HEK293 (cell line): Measurements from ENCODE around the gene NDST4.

Experiments
- CTCF ChIA-PET: fragments of 350-600 bp; formaldehyde crosslinking; extraction: SDS; loops from one replicate; lab custom pipeline; 2021; ENCODE audit warnings: antibody characterized with exemption; lab: Yijun Ruan, JAX
- POLR2A ChIA-PET: fragments of 300-600 bp; formaldehyde crosslinking; extraction: SDS; loops from one replicate; lab custom pipeline; 2020; ENCODE audit warnings: antibody characterized with exemption, inconsistent platforms; lab: Yijun Ruan, JAX
- H3K27ac ChIP-seq: fragments of 200-500 bp; sonication (Bioruptor generic); 2 replicates; pipeline ENCODE4 v1.5.1; 2014; ENCODE audit warnings: low read depth, low read length, control low read depth, inconsistent platforms; ENCODE audit errors: extremely low read depth
- H3K36me3 ChIP-seq, 2 experiments: fragments of 200-500 bp in 1 of 2; sonication (Bioruptor generic) in 1 of 2; 1 replicate in 1 of 2; 2 replicates in 1 of 2; pipeline ENCODE4 v1.5.1; 2014 to 2017; ENCODE audit warnings: inconsistent platforms in 2 of 2, low read length in 2 of 2; ENCODE audit not compliant: control insufficient read depth in 2 of 2, insufficient read depth in 1 of 2
- H3K4me1 ChIP-seq: fragments of 200-500 bp; sonication (Bioruptor generic); 2 replicates; pipeline ENCODE4 v1.5.1; 2014; ENCODE audit warnings: mild to moderate bottlenecking, low read length, inconsistent platforms; ENCODE audit not compliant: control insufficient read depth, insufficient read depth
- H3K4me3 ChIP-seq: 2 replicates; pipeline ENCODE4 v1.5.1; 2011; ENCODE audit warnings: low read depth, mild to moderate bottlenecking, control low read depth, low read length, moderate library complexity
- H3K9me3 ChIP-seq: fragments of 200-500 bp; sonication (Bioruptor generic); 2 replicates; pipeline ENCODE4 v1.5.1; 2014; ENCODE audit warnings: low read depth, low read length, inconsistent platforms; ENCODE audit not compliant: control insufficient read depth, insufficient read depth
- ATF2 ChIP-seq: fragments of 450-650 bp; formaldehyde crosslinking; IDR thresholded peaks from 2 replicates; pipeline ENCODE4 v1.5.1; 2016; ENCODE audit warnings: missing biosample characterization, missing genetic modification characterization, low read depth
- BCL11B ChIP-seq: fragments of 450-650 bp; formaldehyde crosslinking; IDR thresholded peaks from 2 replicates; pipeline ENCODE4 v1.5.1; 2016; ENCODE audit warnings: low read depth, missing biosample characterization, missing genetic modification characterization
- PBX3 ChIP-seq: sonication (generic); formaldehyde crosslinking; IDR thresholded peaks from 2 replicates; pipeline ENCODE4 v1.8.1; 2022; ENCODE audit warnings: mild to moderate bottlenecking, moderate library complexity, missing genetic modification reagents
- PRDM10 ChIP-seq: fragments of 450-650 bp; formaldehyde crosslinking; IDR thresholded peaks from 2 replicates; pipeline ENCODE4 v1.5.1; 2016; ENCODE audit warnings: missing biosample characterization, missing genetic modification characterization
- YY1 ChIP-seq: fragments of 450-650 bp; formaldehyde crosslinking; IDR thresholded peaks from 2 replicates; pipeline ENCODE4 v1.5.1; 2018; ENCODE audit warnings: missing biosample characterization, missing genetic modification characterization
- YY2 ChIP-seq: fragments of 450-650 bp; formaldehyde crosslinking; IDR thresholded peaks from 2 replicates; pipeline ENCODE4 v1.5.1; 2016; ENCODE audit warnings: missing biosample characterization, missing genetic modification characterization
- ZBTB48 ChIP-seq: fragments of 450-650 bp; formaldehyde crosslinking; IDR thresholded peaks from 2 replicates; pipeline ENCODE4 v1.5.1; 2016; ENCODE audit warnings: missing biosample characterization, missing genetic modification characterization
- ZBTB6 ChIP-seq: fragments of 450-650 bp; formaldehyde crosslinking; IDR thresholded peaks from 2 replicates; pipeline ENCODE4 v1.5.1; 2017; ENCODE audit warnings: missing biosample characterization, missing genetic modification characterization
- ZFP3 ChIP-seq: fragments of 450-650 bp; formaldehyde crosslinking; IDR thresholded peaks from 2 replicates; pipeline ENCODE4 v1.5.1; 2016; ENCODE audit warnings: low read depth, missing biosample characterization, missing genetic modification characterization
- ZNF114 ChIP-seq: fragments of 450-650 bp; formaldehyde crosslinking; IDR thresholded peaks from 2 replicates; pipeline ENCODE4 v1.5.0; 2017; ENCODE audit warnings: missing biosample characterization, missing genetic modification characterization
- ZNF133 ChIP-seq: fragments of 450-650 bp; formaldehyde crosslinking; IDR thresholded peaks from 2 replicates; pipeline ENCODE4 v1.5.1; 2016; ENCODE audit warnings: missing biosample characterization, missing genetic modification characterization
- ZNF138 ChIP-seq: fragments of 450-650 bp; formaldehyde crosslinking; IDR thresholded peaks from 2 replicates; pipeline ENCODE4 v1.5.1; 2016; ENCODE audit warnings: missing biosample characterization, missing genetic modification characterization, borderline replicate concordance
- ZNF140 ChIP-seq: fragments of 450-650 bp; formaldehyde crosslinking; IDR thresholded peaks from 2 replicates; pipeline ENCODE4 v1.5.1; 2016; ENCODE audit warnings: missing biosample characterization, missing genetic modification characterization
- ZNF223 ChIP-seq: fragments of 450-650 bp; formaldehyde crosslinking; IDR thresholded peaks from 2 replicates; pipeline ENCODE4 v1.5.1; 2016; ENCODE audit warnings: missing biosample characterization, missing genetic modification characterization
- ZNF362 ChIP-seq: fragments of 450-650 bp; formaldehyde crosslinking; IDR thresholded peaks from 2 replicates; pipeline ENCODE4 v1.5.1; 2016; ENCODE audit warnings: missing biosample characterization, missing genetic modification characterization
- ZNF501 ChIP-seq: fragments of 450-650 bp; formaldehyde crosslinking; IDR thresholded peaks from 2 replicates; pipeline ENCODE4 v1.5.1; 2016; ENCODE audit warnings: missing biosample characterization, missing genetic modification characterization
- ZNF610 ChIP-seq: fragments of 450-650 bp; formaldehyde crosslinking; IDR thresholded peaks from 2 replicates; pipeline ENCODE4 v1.5.1; 2016; ENCODE audit warnings: missing biosample characterization, missing genetic modification characterization, borderline replicate concordance
- ZNF629 ChIP-seq: fragments of 450-650 bp; formaldehyde crosslinking; IDR thresholded peaks from 2 replicates; pipeline ENCODE4 v1.5.1; 2017; ENCODE audit warnings: missing biosample characterization, missing genetic modification characterization
- ZNF654 ChIP-seq: fragments of 450-650 bp; formaldehyde crosslinking; IDR thresholded peaks from 2 replicates; pipeline ENCODE4 v1.5.1; 2016; ENCODE audit warnings: low read depth, missing biosample characterization, missing genetic modification characterization
- ZNF660 ChIP-seq: fragments of 450-650 bp; IDR thresholded peaks from 2 replicates; pipeline ENCODE4 v1.5.1; 2018; ENCODE audit warnings: missing biosample characterization, mild to moderate bottlenecking, missing genetic modification characterization
- ZNF670 ChIP-seq: fragments of 450-650 bp; formaldehyde crosslinking; IDR thresholded peaks from 2 replicates; pipeline ENCODE4 v1.5.1; 2016; ENCODE audit warnings: missing biosample characterization, missing genetic modification characterization, low read depth
- ZNF747 ChIP-seq: fragments of 450-650 bp; formaldehyde crosslinking; IDR thresholded peaks from 2 replicates; pipeline ENCODE4 v1.5.1; 2016; ENCODE audit warnings: missing biosample characterization, missing genetic modification characterization

The NDST4 gene

GRCh38 chr4:115158296-115158695 lies 44.9 kb upstream of the NDST4 start:
- Histone ChIP-seq H3K4me1 (no peaks in the 10 kb centered on the region), H3K36me3 (no peaks in the 10 kb centered on the region), H3K4me3 (no peak overlapping the region), H3K27ac (no peak overlapping the region), H3K9me3 (no peaks in the 10 kb centered on the region)
- ChIA-PET CTCF (no interaction called here), POLR2A (no interaction called here)
- TF ChIP-seq ZNF747 (tag by site-specific recombination) (no peak), BCL11B (tag by site-specific recombination) (no peak), ZBTB48 (tag by site-specific recombination) (no peak), YY1 (tag by site-specific recombination) (no peak)

GRCh38 chr4:115154826-115155225 lies 41.4 kb upstream of the NDST4 start:
- TF ChIP-seq ZNF133 (tag by site-specific recombination): no peak
- no peak for TF ChIP-seq ZBTB6 (tag by site-specific recombination)
- TF ChIP-seq ZNF654: peak; percentile 29
- TF ChIP-seq PBX3: no peak
- TF ChIP-seq, all 188 proteins: peak for 1
- ChIA-PET POLR2A (no interaction called here), CTCF (no interaction called here)
- Histone ChIP-seq H3K4me1 (no peaks in the 10 kb centered on the region), H3K9me3 (no peaks in the 10 kb centered on the region), H3K27ac (no peak overlapping the region), H3K36me3 (no peaks in the 10 kb centered on the region), H3K4me3 (no peak overlapping the region)

- no peaks in the 10 kb centered on the region for H3K4me1 ChIP-seq
- no peaks in the 10 kb centered on the region for H3K36me3 ChIP-seq
- CTCF ChIA-PET: no interaction called here
- no peak overlapping the region for H3K27ac ChIP-seq
- no peaks in the 10 kb centered on the region for H3K9me3 ChIP-seq
- TF ChIP-seq YY2 (tag by site-specific recombination): no peak
- TF ChIP-seq ZNF114 (tag by site-specific recombination): no peak
- no peak for TF ChIP-seq ZNF629 (tag by site-specific recombination)
- no peak for TF ChIP-seq ZNF501 (tag by site-specific recombination)
- no peak overlapping the region for H3K4me3 ChIP-seq
- POLR2A ChIA-PET: no interaction called here
Observed at GRCh38 chr4:115152965-115153364, 39.5 kb upstream of the NDST4 start.

- ChIA-PET POLR2A (no interaction called here), CTCF (no interaction called here)
- H3K4me3 ChIP-seq: no peak overlapping the region
- no peaks in the 10 kb centered on the region for H3K36me3 ChIP-seq
- no peaks in the 10 kb centered on the region for H3K4me1 ChIP-seq
- no peak overlapping the region for H3K27ac ChIP-seq
- no peaks in the 10 kb centered on the region for H3K9me3 ChIP-seq
- no peak for TF ChIP-seq ZNF660 (tag by site-specific recombination)
- no peak for TF ChIP-seq PRDM10 (tag by site-specific recombination)
- TF ChIP-seq ZFP3 (tag by site-specific recombination): no peak
- no peak for TF ChIP-seq ZNF670
- no peak for TF ChIP-seq ZNF362
- no peak for TF ChIP-seq ZNF610 (tag by site-specific recombination)
- no peak for TF ChIP-seq ZNF223 (tag by site-specific recombination)
- no peak for TF ChIP-seq ZNF138
- no peak for TF ChIP-seq ZNF140 (tag by site-specific recombination)
- TF ChIP-seq ATF2 (tag by site-specific recombination): no peak
Observed at GRCh38 chr4:115152081-115152480, 38.7 kb upstream of the NDST4 start.
